CD4-positive, alpha-beta T cell (primary cell): ENCODE measurements around the gene PI4KA. TPM values are rescaled to one million over a fixed set of nuclear protein-coding genes. Genes with fewer than 3 reads are reported as not detected.

Source experiments
- ATAC-seq: fragments of 200-7000 bp; cut with Tn5 transposase; one replicate; pipeline ENCODE4 v1.10.0; 2022; ENCODE audit warnings: mild to moderate bottlenecking; ENCODE audit not compliant: poor library complexity
- CTCF ChIA-PET: fragments of 350-600 bp; sonication (Branson Sonifier 250); formaldehyde crosslinking; loops from one replicate; lab custom pipeline; 2021; ENCODE audit warnings: antibody characterized with exemption, inconsistent platforms; lab: Charles Lee
- POLR2A ChIA-PET: fragments of 350-600 bp; sonication (Branson Sonifier 250); formaldehyde crosslinking; loops from one replicate; lab custom pipeline; 2021; ENCODE audit warnings: antibody characterized with exemption, inconsistent platforms; lab: Charles Lee
- DNase-seq, 14 experiments: peaks; one replicate each; pipeline ENCODE4 v3.0.0-alpha.2; 2013 to 2020; ENCODE audit warnings: mixed read lengths in 2 of 14
- H3K27ac ChIP-seq, 2 donors: one replicate each; pipeline versions ENCODE4 v1.5.1 to v1.7.0; 2013; ENCODE audit warnings: low read length in 2 of 2, low read depth in 1 of 2, mild to moderate bottlenecking in 1 of 2
- H3K27me3 ChIP-seq, 2 experiments: 1 replicate in 1 of 2; 2 replicates in 1 of 2; pipeline versions ENCODE4 v1.6.1 to v1.7.0; 2013; ENCODE audit warnings: low read length in 2 of 2, control low read depth in 1 of 2, mild to moderate bottlenecking in 1 of 2, moderate library complexity in 1 of 2; ENCODE audit not compliant: insufficient read depth in 2 of 2, control insufficient read depth in 1 of 2
- H3K36me3 ChIP-seq: one replicate; pipeline ENCODE4 v1.6.1; 2013; ENCODE audit warnings: low read length, control low read depth; ENCODE audit not compliant: insufficient read depth
- H3K4me1 ChIP-seq: one replicate; pipeline ENCODE4 v1.6.1; 2013; ENCODE audit warnings: low read length, control low read depth; ENCODE audit not compliant: insufficient read depth
- H3K4me3 ChIP-seq: one replicate; pipeline ENCODE4 v1.5.1; 2013; ENCODE audit warnings: mild to moderate bottlenecking, low read length, moderate library complexity
- H3K9me3 ChIP-seq, 2 experiments: 1 replicate in 1 of 2; 2 replicates in 1 of 2; pipeline versions ENCODE4 v1.6.1 to v1.7.0; 2013; ENCODE audit warnings: low read length in 2 of 2, mild to moderate bottlenecking in 2 of 2, control low read depth in 1 of 2, moderate library complexity in 1 of 2; ENCODE audit not compliant: control insufficient read depth in 1 of 2, insufficient read depth in 1 of 2
- H3K27ac Mint-ChIP-seq: one replicate; pipeline ENCODE4 v1.8.0; 2020; ENCODE audit warnings: mixed read lengths
- H3K27me3 Mint-ChIP-seq: one replicate; pipeline ENCODE4 v1.8.0; 2021; ENCODE audit warnings: mixed read lengths
- H3K36me3 Mint-ChIP-seq: one replicate; pipeline ENCODE4 v1.8.0; 2021; ENCODE audit warnings: low read depth, mixed read lengths
- H3K4me1 Mint-ChIP-seq: one replicate; pipeline ENCODE4 v1.8.0; 2021; ENCODE audit warnings: low read depth, mixed read lengths
- H3K4me3 Mint-ChIP-seq: one replicate; pipeline ENCODE4 v1.8.0; 2020; ENCODE audit warnings: mild to moderate bottlenecking, mixed read lengths
- H3K9me3 Mint-ChIP-seq: one replicate; pipeline ENCODE4 v1.8.0; 2020; ENCODE audit warnings: mixed read lengths
- CTCF ChIP-seq: fragments of 200-600 bp; IDR thresholded peaks from one replicate; pipeline ENCODE4 v1.8.0; 2022; ENCODE audit warnings: antibody characterized with exemption, mild to moderate bottlenecking
- intact Hi-C, 2 experiments: fragments of 100-400 bp; cut with DNase I in 1 of 2; cut with micrococcal nuclease in 1 of 2; formaldehyde crosslinking; loops; one replicate each; pipeline versions ENCODE4 v1.15.1 to v1.9.0; 2023 to 2025; cut with DNase I, micrococcal nuclease
- total RNA-seq, 174 experiments: library from RNA in 2 of 174; stranded (reverse) in 2 of 174; gene quantifications; one replicate each; pipeline ENCODE4 v1.2.3 and lab custom pipeline; 2021 to 2026

The PI4KA gene
- total RNA-seq, 2 experiments from 2014 or later = 137 to 146 TPM

GRCh38 chr22:20764471-20764720 lies 94.2 kb downstream of the PI4KA start:
- Mint-ChIP-seq H3K4me1 (no peaks in the 10 kb centered on the region), H3K9me3 (no peaks in the 10 kb centered on the region), H3K27ac (no peak overlapping the region), H3K4me3 (no peak overlapping the region), H3K36me3 (peaks cover 71% of the 10 kb centered on the region), H3K27me3 (no peaks in the 10 kb centered on the region)
- Histone ChIP-seq H3K27me3 (no peaks in the 10 kb centered on the region), H3K27ac (no peak overlapping the region), H3K36me3 (peaks cover 62% of the 10 kb centered on the region), H3K9me3 (no peaks in the 10 kb centered on the region), H3K4me1 (no peaks in the 10 kb centered on the region), H3K4me3 (no peak overlapping the region)
- POLR2A ChIA-PET = no interaction called here
- intact Hi-C loops = no loop called here
- no peak for DNase-seq
- ATAC-seq = no peak
- no peak for TF ChIP-seq CTCF
- CTCF ChIA-PET = no interaction called here

GRCh38 chr22:20763630-20764470 lies 94.8 kb downstream of the PI4KA start:
- ChIA-PET POLR2A (no interaction called here), CTCF (interaction anchor here (1.5 kb wide), 1 partner anchor 22 kb away, joined by 4 read pairs; no protein-coding TSS in a partner anchor)
- H3K4me1 ChIP-seq = no peaks in the 10 kb centered on the region
- no peak overlapping the region for H3K27ac ChIP-seq
- H3K27ac Mint-ChIP-seq = no peak overlapping the region
- no peaks in the 10 kb centered on the region for H3K4me1 Mint-ChIP-seq
- TF ChIP-seq CTCF = no peak
- intact Hi-C loops = no loop called here
- ATAC-seq = no peak
- no peak for DNase-seq
- H3K4me3 ChIP-seq = no peak overlapping the region
- H3K27me3 ChIP-seq = no peaks in the 10 kb centered on the region
- no peak overlapping the region for H3K4me3 Mint-ChIP-seq
- no peaks in the 10 kb centered on the region for H3K9me3 ChIP-seq
- peaks cover 68% of the 10 kb centered on the region for H3K36me3 Mint-ChIP-seq
- no peaks in the 10 kb centered on the region for H3K27me3 Mint-ChIP-seq
- no peaks in the 10 kb centered on the region for H3K9me3 Mint-ChIP-seq
- H3K36me3 ChIP-seq = peaks cover 62% of the 10 kb centered on the region

GRCh38 chr22:20762233-20762796 lies 96.3 kb downstream of the PI4KA start:
- ATAC-seq (no peak), DNase-seq (no peak)
- Mint-ChIP-seq H3K27me3 (no peaks in the 10 kb centered on the region), H3K27ac (no peak overlapping the region), H3K4me3 (no peak overlapping the region), H3K9me3 (no peaks in the 10 kb centered on the region), H3K36me3 (peaks cover 72% of the 10 kb centered on the region), H3K4me1 (no peaks in the 10 kb centered on the region)
- H3K4me3 ChIP-seq = no peak overlapping the region
- intact Hi-C loops = no loop called here
- peaks cover 67% of the 10 kb centered on the region for H3K36me3 ChIP-seq
- H3K4me1 ChIP-seq = no peaks in the 10 kb centered on the region
- ChIA-PET POLR2A (no interaction called here), CTCF (interaction anchor here (1.5 kb wide), 1 partner anchor 20 kb away, joined by 4 read pairs; no protein-coding TSS in a partner anchor)
- no peaks in the 10 kb centered on the region for H3K9me3 ChIP-seq
- H3K27me3 ChIP-seq = no peaks in the 10 kb centered on the region
- TF ChIP-seq CTCF = no peak
- H3K27ac ChIP-seq = no peak overlapping the region
